HG02943 (cell line): ENCODE measurements around the gene AACS.
"Not testable (repeated sequence)": the region's sequence is repeated elsewhere in the genome, so short reads cannot be mapped to it uniquely, and the experiment has no call there.

Source experiments
- ATAC-seq: cut with Tn5 transposase; IDR thresholded peaks from one replicate; pipeline ENCODE4 v1.9.1; 2021; ENCODE audit warnings: mild to moderate bottlenecking, low read depth, moderate library complexity; ENCODE audit not compliant: unreplicated experiment

The AACS gene

GRCh38 chr12:125114365-125115141, 49.3 kb downstream of the AACS start:
- no peak for ATAC-seq

- no peak for ATAC-seq
These were observed 55.3 kb downstream of the AACS start for GRCh38 chr12:125120566-125120965.

GRCh38 chr12:125121106-125121505, 55.9 kb downstream of the AACS start:
- no peak for ATAC-seq

GRCh38 chr12:125122668-125123067, 57.4 kb downstream of the AACS start:
- ATAC-seq = no peak

- no peak for ATAC-seq
These were observed 59.2 kb downstream of the AACS start for GRCh38 chr12:125124320-125124966.

- ATAC-seq = no peak
These were observed 60.0 kb downstream of the AACS start for GRCh38 chr12:125125271-125125670.

- no peak for ATAC-seq
These were observed 63.4 kb downstream of the AACS start for GRCh38 chr12:125128439-125129178.

GRCh38 chr12:125129179-125129571, 63.9 kb downstream of the AACS start:
- no peak for ATAC-seq

GRCh38 chr12:125129591-125130255, 64.5 kb downstream of the AACS start:
- ATAC-seq = no peak

GRCh38 chr12:125131958-125132357, 66.7 kb downstream of the AACS start:
- ATAC-seq = no peak

- ATAC-seq = no peak
These were observed 67.6 kb downstream of the AACS start for GRCh38 chr12:125132698-125133400.

- no peak for ATAC-seq
These were observed 68.4 kb downstream of the AACS start for GRCh38 chr12:125133616-125134015.

- ATAC-seq = no peak
These were observed 69.3 kb downstream of the AACS start for GRCh38 chr12:125134576-125134975.

- ATAC-seq = no peak
These were observed 70.7 kb downstream of the AACS start for GRCh38 chr12:125135906-125136305.

GRCh38 chr12:125136702-125137101, 71.5 kb downstream of the AACS start:
- no peak for ATAC-seq

- no peak for ATAC-seq
These were observed 72.6 kb downstream of the AACS start for GRCh38 chr12:125137766-125138344.

- no peak for ATAC-seq
These were observed 75.3 kb downstream of the AACS start for GRCh38 chr12:125140279-125141209.

- ATAC-seq = not testable (repeated sequence)
These were observed 76.0 kb downstream of the AACS start for GRCh38 chr12:125141210-125141573.

GRCh38 chr12:125142601-125143000, 77.4 kb downstream of the AACS start:
- no peak for ATAC-seq
